Smooth muscle cell (in vitro differentiated cells): ENCODE results near the gene PRMT6. TPM values are rescaled to one million over a fixed set of nuclear protein-coding genes. Genes with fewer than 3 reads are reported as not detected.

Experiments used
- DNase-seq: peaks from one replicate; lab custom pipeline; 2025; ENCODE audit not compliant: unreplicated experiment; lab: John Stamatoyannopoulos, UW
- H2AFZ ChIP-seq: fragments of 200-600 bp; sonication (generic); 2 replicates; pipeline ENCODE4 v1.6.0; 2016; ENCODE audit warnings: antibody characterized with exemption, low read depth, mild to moderate bottlenecking
- H3F3A ChIP-seq: fragments of 200-600 bp; sonication (generic); 2 replicates; pipeline ENCODE4 v1.6.0; 2017; ENCODE audit warnings: antibody characterized with exemption, low read depth
- H3K27ac ChIP-seq: fragments of 200-600 bp; sonication (generic); 2 replicates; pipeline ENCODE4 v1.5.1; 2016; ENCODE audit warnings: low read depth, mild to moderate bottlenecking
- H3K27me3 ChIP-seq: fragments of 200-600 bp; sonication (generic); 2 replicates; pipeline ENCODE4 v1.6.1; 2016; ENCODE audit warnings: low read depth, mild to moderate bottlenecking
- H3K36me3 ChIP-seq: fragments of 200-600 bp; sonication (generic); 2 replicates; pipeline ENCODE4 v1.5.1; 2016; ENCODE audit warnings: low read depth
- H3K4me1 ChIP-seq: fragments of 200-600 bp; sonication (generic); 2 replicates; pipeline ENCODE4 v1.5.1; 2016; ENCODE audit warnings: low read depth
- H3K4me2 ChIP-seq: fragments of 200-600 bp; sonication (generic); 2 replicates; pipeline ENCODE4 v1.6.0; 2016; ENCODE audit warnings: mild to moderate bottlenecking
- H3K4me3 ChIP-seq: fragments of 200-600 bp; sonication (generic); 2 replicates; pipeline ENCODE4 v1.5.1; 2016; ENCODE audit warnings: mild to moderate bottlenecking
- H3K79me2 ChIP-seq: fragments of 200-600 bp; sonication (generic); 2 replicates; pipeline ENCODE4 v1.6.0; 2016; ENCODE audit warnings: low read depth, mild to moderate bottlenecking
- H3K9ac ChIP-seq: fragments of 200-600 bp; sonication (generic); 2 replicates; pipeline ENCODE4 v1.6.0; 2016; ENCODE audit warnings: low read depth
- H3K9me3 ChIP-seq: fragments of 200-600 bp; sonication (generic); replicated peaks from 2 replicates; pipeline ENCODE4 v1.5.1; 2016; ENCODE audit warnings: low read depth
- H4K20me1 ChIP-seq: fragments of 200-600 bp; sonication (generic); 2 replicates; pipeline ENCODE4 v1.6.0; 2016; ENCODE audit warnings: low read depth
- CTCF ChIP-seq: fragments of 200-600 bp; sonication (generic); IDR thresholded peaks from 2 replicates; pipeline ENCODE4 v1.5.1; 2017; ENCODE audit warnings: borderline replicate concordance, mild to moderate bottlenecking, antibody characterized with exemption; ENCODE audit not compliant: insufficient read depth, poor library complexity, severe bottlenecking
- WGBS: methylation state at CpG from one replicate; pipeline ENCODE4 v1.1.7; 2016; ENCODE audit warnings: low lambda C conversion rate; 5-methylcytosine and 5-hydroxymethylcytosine counted together
- polyA plus RNA-seq: library from polyadenylated mRNA; unstranded; fragments of >200 nt; fragmentation: Nextera tagmentation; extraction: Ambion mirVana; gene quantifications from 2 replicates; pipeline ENCODE4 v1.2.1, GENCODE V29; 2016
- total RNA-seq: library from RNA; depleted of rRNA; stranded (reverse); fragments of >200 nt; gene quantifications from 2 replicates; pipeline ENCODE4 v1.2.3, GENCODE V29; 2014

Gene PRMT6
- total and polyA plus RNA-seq, 2 experiments from 2014 or later, result 6.2 to 7.3 TPM

DNA sequence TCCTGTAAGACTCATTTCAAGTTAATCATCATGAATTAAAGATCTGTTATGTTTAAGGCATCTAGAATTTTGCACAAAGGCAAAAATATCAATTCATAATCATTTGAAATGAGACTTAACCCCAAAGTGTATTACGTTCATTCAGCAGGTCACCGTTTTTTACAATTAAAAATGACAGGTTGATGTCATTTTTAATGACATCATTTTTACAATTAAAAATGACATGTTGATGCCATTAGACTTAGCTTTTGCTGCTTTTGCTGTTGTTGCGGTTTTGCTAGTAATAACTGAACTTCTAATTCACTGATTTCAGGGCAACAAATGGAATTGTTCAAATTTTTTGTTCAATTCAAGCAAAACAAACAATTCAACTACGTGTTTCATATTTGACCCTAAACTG lies 17.0 kb downstream of the PRMT6 start:
- DNase-seq, result no peak
- no peaks in the 10 kb centered on the region for H3F3A ChIP-seq
- no peaks in the 10 kb centered on the region for H3K27me3 ChIP-seq
- H3K9me3 ChIP-seq, result no peaks in the 10 kb centered on the region
- TF ChIP-seq CTCF, result no peak
- no peaks in the 10 kb centered on the region for H3K36me3 ChIP-seq
- WGBS, result 86% methylated on average over 4 of the region's 4 CpGs
- no peak overlapping the region for H3K4me2 ChIP-seq
- H2AFZ ChIP-seq, result no peak overlapping the region
- H3K4me3 ChIP-seq, result no peak overlapping the region
- H3K79me2 ChIP-seq, result no peaks in the 10 kb centered on the region
- no peaks in the 10 kb centered on the region for H3K4me1 ChIP-seq
- no peak overlapping the region for H3K9ac ChIP-seq
- H4K20me1 ChIP-seq, result no peaks in the 10 kb centered on the region
- no peak overlapping the region for H3K27ac ChIP-seq

GRCh38 chr1:107076841-107077240 lies 20.4 kb downstream of the PRMT6 start:
- Histone ChIP-seq H2AFZ (no peak overlapping the region), H3K36me3 (no peaks in the 10 kb centered on the region), H3K27ac (peak overlapping the region; percentile 45), H3K9me3 (no peaks in the 10 kb centered on the region), H3K4me1 (no peaks in the 10 kb centered on the region), H3K79me2 (no peaks in the 10 kb centered on the region), H3F3A (no peaks in the 10 kb centered on the region), H3K27me3 (no peaks in the 10 kb centered on the region), H4K20me1 (no peaks in the 10 kb centered on the region), H3K4me2 (no peak overlapping the region), H3K9ac (no peak overlapping the region), H3K4me3 (no peak overlapping the region)
- TF ChIP-seq CTCF, result no peak
- DNase-seq, result no peak
- WGBS, result 61% methylated on average over 5 of the region's 5 CpGs

DNA sequence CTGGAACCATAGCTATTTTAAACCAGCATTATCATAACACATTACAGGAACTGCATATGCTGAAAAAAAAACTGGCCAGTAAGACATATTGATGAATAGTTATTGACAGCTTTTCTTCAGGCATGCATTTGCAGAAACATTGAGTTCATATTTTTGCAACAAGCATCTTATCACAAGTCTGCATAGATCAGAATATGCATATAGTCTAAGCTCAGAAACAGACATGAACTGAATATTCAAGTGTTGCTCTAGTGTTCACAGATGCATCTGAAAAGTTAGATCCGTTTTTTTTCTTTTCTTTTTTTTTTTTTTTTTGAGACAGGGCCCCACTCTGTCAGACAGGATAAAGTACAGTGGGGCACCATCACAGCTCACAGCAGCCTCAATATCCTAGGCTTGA lies 22.8 kb downstream of the PRMT6 start:
- Histone ChIP-seq H3K9me3 (no peaks in the 10 kb centered on the region), H2AFZ (no peak overlapping the region), H3K79me2 (no peaks in the 10 kb centered on the region), H3K9ac (no peak overlapping the region), H3K27me3 (no peaks in the 10 kb centered on the region), H3K36me3 (no peaks in the 10 kb centered on the region), H4K20me1 (no peaks in the 10 kb centered on the region), H3K4me1 (no peaks in the 10 kb centered on the region), H3F3A (no peaks in the 10 kb centered on the region), H3K27ac (no peak overlapping the region), H3K4me3 (no peak overlapping the region), H3K4me2 (no peak overlapping the region)
- no peak for TF ChIP-seq CTCF
- DNase-seq, result no peak
- 75% methylated on average over 1 of the region's 1 CpG for WGBS

DNA sequence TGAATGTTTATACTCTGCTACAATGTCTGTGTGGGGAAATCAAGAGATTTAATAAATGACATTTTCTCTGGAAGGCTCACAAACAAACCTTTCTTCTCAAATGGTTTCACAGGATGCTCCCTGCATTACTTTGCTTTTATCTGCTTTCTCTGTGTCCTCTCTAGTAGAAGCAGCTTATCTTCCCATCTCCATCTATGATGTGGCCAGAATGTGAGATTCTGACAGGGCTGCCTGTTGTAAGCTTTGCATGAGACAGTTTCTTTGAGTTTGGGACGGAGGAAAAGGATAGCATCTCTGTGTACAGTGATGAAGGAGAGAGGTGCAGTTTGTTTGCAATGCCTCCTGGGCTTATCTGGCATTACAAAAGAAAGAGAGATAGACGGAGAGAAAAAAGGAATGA lies 24.6 kb downstream of the PRMT6 start:
- Histone ChIP-seq H3K4me3 (no peak overlapping the region), H3K4me1 (no peaks in the 10 kb centered on the region), H3K36me3 (no peaks in the 10 kb centered on the region), H4K20me1 (no peaks in the 10 kb centered on the region), H3F3A (no peaks in the 10 kb centered on the region), H3K9ac (no peak overlapping the region), H3K27ac (no peak overlapping the region), H3K79me2 (no peaks in the 10 kb centered on the region), H3K4me2 (no peak overlapping the region), H2AFZ (no peak overlapping the region), H3K9me3 (no peaks in the 10 kb centered on the region), H3K27me3 (no peaks in the 10 kb centered on the region)
- 70% methylated on average over 2 of the region's 2 CpGs for WGBS
- TF ChIP-seq CTCF, result no peak
- DNase-seq, result no peak
